Psoas muscle (tissue), 8 donors: ENCODE measurements around the gene SLU7. TPM values are rescaled to one million over a fixed set of nuclear protein-coding genes. Genes with fewer than 3 reads are reported as not detected.

Source experiments
- ATAC-seq, 4 donors: fragments of 200-7000 bp; cut with Tn5 transposase; one replicate each; pipeline ENCODE4 v1.9.1; 2020; ENCODE audit warnings: moderate library complexity in 3 of 4, mild to moderate bottlenecking in 2 of 4
- DNase-seq, 2 donors: peaks; one replicate each; pipeline ENCODE4 v3.0.0-alpha.2; 2020
- H3K27ac ChIP-seq: fragments of 200-600 bp; one replicate; pipeline ENCODE4 v1.8.0; 2022
- H3K27me3 ChIP-seq, 3 donors: fragments of 200-600 bp in 1 of 3; one replicate each; pipeline versions ENCODE4 v1.6.1 to v1.8.0; 2013 to 2022; ENCODE audit warnings: low read length in 2 of 3, mild to moderate bottlenecking in 2 of 3, moderate library complexity in 1 of 3; ENCODE audit not compliant: insufficient read depth in 3 of 3
- H3K36me3 ChIP-seq, 2 donors: fragments of 200-600 bp in 1 of 2; one replicate each; pipeline versions ENCODE4 v1.6.1 to v1.8.0; 2013 to 2022; ENCODE audit warnings: low read depth in 1 of 2, mild to moderate bottlenecking in 1 of 2, moderate library complexity in 1 of 2; ENCODE audit not compliant: insufficient read depth in 1 of 2
- H3K4me1 ChIP-seq: fragments of 200-600 bp; one replicate; pipeline ENCODE4 v1.8.0; 2022
- H3K4me3 ChIP-seq: fragments of 200-600 bp; one replicate; pipeline ENCODE4 v1.8.0; 2022; ENCODE audit warnings: mild to moderate bottlenecking
- H3K9me3 ChIP-seq: fragments of 200-600 bp; one replicate; pipeline ENCODE4 v1.8.0; 2022
- WGBS, 3 donors: extraction: QIAGEN DNeasy Blood & Tissue Kit; methylation state at CpG; one replicate each; pipeline versions ENCODE4 v1.1.6 to v1.1.7; 2013; 5-methylcytosine and 5-hydroxymethylcytosine counted together
- intact Hi-C, 2 donors: fragments of 100-400 bp; cut with DNase I; formaldehyde crosslinking; loops; one replicate each; pipeline versions ENCODE4 v1.11.0 to v1.14.2; 2022
- polyA plus RNA-seq, 3 donors: library from polyadenylated mRNA; stranded (reverse); fragments of 200-250 nt; gene quantifications; one replicate each; pipeline ENCODE4 v1.2.3, GENCODE V29; 2013
- total RNA-seq, 4 donors: library from RNA; stranded (reverse); fragmentation: NEBNext Ultra II Directional in 2 of 4; extraction: Animal tissue kit (Norgen Biotek cat#: 25700) in 2 of 4; gene quantifications; one replicate each; pipeline versions ENCODE4 v1.2.1 to v1.2.4, GENCODE V29; 2021 to 2023
- TF ChIP-seq, protein P1 (sequence below): fragments of 200-600 bp; IDR thresholded peaks from one replicate; pipeline ENCODE4 v1.8.0; 2022; ENCODE audit warnings: antibody characterized with exemption
- donor health status: healthy with polysubstance abuse.
- donor health status: DM: no; HTN: no; CAD: no; lungs with moderate emphysema.
- donor health status: Bipolar disorder and iron deficiency.
- donor health status: healthy.
- donor health status: DM: yes; HTN: yes; CAD: no.
- donor health status: DM: no; HTN: no; CAD: no.
- donor health status: DM: no; HTN: no; CAD: no.
- donor health status: DM: yes; HTN: yes; CAD: no.

SLU7 gene
- total and polyA plus RNA-seq, 7 donors: 18.3 to 76.0 (median 55.8) TPM

DNA sequence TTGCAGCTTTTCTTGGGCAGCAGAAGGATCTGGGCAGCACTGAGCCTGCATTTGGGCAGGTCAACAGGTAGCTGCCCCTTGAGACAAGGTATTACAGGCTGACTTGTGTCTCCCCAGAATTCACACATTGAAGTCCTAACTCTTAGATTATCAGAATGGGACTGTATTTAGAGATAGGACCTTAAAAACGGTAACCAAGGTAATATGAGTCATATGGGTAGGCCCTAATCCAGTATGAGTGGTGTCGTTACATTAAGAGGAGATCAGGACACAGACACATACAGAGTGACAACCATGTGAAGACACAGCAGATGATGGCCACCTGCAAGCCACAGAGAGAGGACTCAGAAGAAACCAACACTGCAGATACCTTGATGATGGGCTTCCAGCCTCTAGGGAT is 51.6 kb downstream of the SLU7 start:
- intact Hi-C loops: no loop called here
- Histone ChIP-seq H3K4me3 (no peak overlapping the region), H3K27me3 (peaks cover 0 to 39% (median 0%) of the 10 kb centered on the region in 3 donors), H3K27ac (no peak overlapping the region), H3K4me1 (peaks cover 7% of the 10 kb centered on the region), H3K36me3 (no peaks in the 10 kb centered on the region), H3K9me3 (no peaks in the 10 kb centered on the region)
- 51 to 68% (median 52%) methylated on average over 2 of the region's 2 CpGs for WGBS, 3 donors
- ATAC-seq (no peak), DNase-seq (no peak)
- TF ChIP-seq, protein P1, sequence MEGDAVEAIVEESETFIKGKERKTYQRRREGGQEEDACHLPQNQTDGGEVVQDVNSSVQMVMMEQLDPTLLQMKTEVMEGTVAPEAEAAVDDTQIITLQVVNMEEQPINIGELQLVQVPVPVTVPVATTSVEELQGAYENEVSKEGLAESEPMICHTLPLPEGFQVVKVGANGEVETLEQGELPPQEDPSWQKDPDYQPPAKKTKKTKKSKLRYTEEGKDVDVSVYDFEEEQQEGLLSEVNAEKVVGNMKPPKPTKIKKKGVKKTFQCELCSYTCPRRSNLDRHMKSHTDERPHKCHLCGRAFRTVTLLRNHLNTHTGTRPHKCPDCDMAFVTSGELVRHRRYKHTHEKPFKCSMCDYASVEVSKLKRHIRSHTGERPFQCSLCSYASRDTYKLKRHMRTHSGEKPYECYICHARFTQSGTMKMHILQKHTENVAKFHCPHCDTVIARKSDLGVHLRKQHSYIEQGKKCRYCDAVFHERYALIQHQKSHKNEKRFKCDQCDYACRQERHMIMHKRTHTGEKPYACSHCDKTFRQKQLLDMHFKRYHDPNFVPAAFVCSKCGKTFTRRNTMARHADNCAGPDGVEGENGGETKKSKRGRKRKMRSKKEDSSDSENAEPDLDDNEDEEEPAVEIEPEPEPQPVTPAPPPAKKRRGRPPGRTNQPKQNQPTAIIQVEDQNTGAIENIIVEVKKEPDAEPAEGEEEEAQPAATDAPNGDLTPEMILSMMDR: no peak

DNA sequence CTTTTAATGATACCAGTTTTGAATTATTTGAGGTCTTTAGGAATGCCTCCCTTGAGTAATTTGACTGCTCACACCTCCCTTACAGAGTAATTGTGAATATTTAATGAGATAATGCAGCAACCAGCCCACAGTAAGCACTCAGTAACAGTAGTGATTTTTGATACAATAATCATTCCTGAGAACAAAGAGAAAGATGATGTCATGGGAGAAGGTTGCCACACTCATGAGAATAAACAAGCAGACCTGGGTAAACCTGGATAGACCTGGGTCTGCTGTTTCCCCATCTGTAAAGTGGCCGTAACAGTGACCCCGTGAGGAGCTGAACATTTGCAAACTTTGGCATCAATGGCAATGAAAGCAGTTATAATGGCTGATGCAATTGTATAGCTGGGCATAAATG is 52.7 kb downstream of the SLU7 start:
- H3K27me3 ChIP-seq: peaks cover 0 to 37% (median 0%) of the 10 kb centered on the region in 3 donors
- no peaks in the 10 kb centered on the region for H3K36me3 ChIP-seq
- H3K9me3 ChIP-seq: no peaks in the 10 kb centered on the region
- ATAC-seq (no peak), DNase-seq (no peak)
- intact Hi-C loops: no loop called here
- WGBS, 3 donors: 87 to 96% (median 94%) methylated on average over 2 of the region's 2 CpGs
- H3K27ac ChIP-seq: no peak overlapping the region
- peaks cover 7% of the 10 kb centered on the region for H3K4me1 ChIP-seq
- no peak overlapping the region for H3K4me3 ChIP-seq
- TF ChIP-seq, protein P1: no peak

DNA sequence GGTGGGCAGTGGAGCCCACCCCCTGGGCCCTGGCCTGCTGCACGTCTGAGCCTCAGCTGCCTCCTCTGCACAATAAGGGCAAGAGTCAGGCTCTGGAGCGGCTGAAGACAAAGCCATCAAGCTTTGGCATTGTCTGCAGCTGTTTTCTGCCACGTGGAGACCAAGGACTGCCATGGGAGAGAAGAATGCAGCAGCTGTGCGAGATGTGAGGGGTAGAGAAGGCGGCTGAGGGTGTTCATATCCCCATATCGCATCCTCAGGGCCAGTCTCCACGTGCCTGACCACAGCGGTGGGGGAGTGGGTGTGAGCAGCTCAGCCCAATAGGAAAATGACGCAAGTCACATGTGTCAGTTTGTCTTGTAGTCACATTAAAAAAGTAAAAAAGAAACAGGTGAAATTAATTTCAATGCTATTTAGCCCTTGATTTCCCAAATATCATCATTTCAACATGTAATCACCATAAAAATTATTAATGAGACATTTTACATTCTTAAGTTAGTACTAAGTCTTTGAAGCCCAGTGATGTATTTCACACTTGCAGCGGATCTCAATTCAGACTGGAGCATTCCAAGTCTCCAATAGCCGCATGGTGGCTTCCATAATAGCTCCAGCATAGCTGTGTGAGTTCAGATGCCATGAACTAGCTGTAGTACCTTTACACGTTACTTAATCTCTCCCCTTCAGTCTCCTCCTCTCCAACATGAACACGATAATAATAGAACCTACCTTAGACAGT is 55.1 kb downstream of the SLU7 start:
- Histone ChIP-seq H3K9me3 (no peaks in the 10 kb centered on the region), H3K27ac (no peak overlapping the region), H3K4me3 (no peak overlapping the region), H3K36me3 (no peaks in the 10 kb centered on the region), H3K27me3 (peaks cover 0 to 14% (median 0%) of the 10 kb centered on the region in 3 donors), H3K4me1 (no peaks in the 10 kb centered on the region)
- 54 to 67% (median 58%) methylated on average over 13 of the region's 13 CpGs for WGBS, 3 donors
- TF ChIP-seq, protein P1: no peak
- no peak for ATAC-seq
- intact Hi-C loops: no loop called here
- DNase-seq: no peak

DNA sequence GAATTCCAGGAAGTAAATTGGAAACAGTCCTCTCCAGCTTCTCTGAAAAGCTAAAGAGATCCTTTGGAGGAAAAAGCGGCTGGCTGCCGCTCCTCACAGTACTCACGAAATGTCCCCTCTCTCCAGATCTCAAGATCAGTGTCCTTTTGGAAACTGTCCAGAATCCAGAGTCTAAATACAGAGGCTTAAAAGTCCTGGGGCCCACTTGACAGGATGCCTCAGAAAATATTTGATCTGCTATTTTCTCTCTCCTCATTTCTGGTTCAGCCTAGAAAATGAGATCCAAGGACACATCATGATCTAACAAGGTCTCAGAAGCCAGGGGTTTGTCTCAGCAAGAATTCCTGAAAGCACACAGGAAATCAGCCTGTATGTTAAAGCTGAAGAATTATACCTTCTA is 55.7 kb downstream of the SLU7 start:
- peaks cover 0 to 8% (median 0%) of the 10 kb centered on the region in 3 donors for H3K27me3 ChIP-seq
- intact Hi-C loops: no loop called here
- ATAC-seq (peak in 1 of 4 donors; percentile 48), DNase-seq (no peak)
- TF ChIP-seq, protein P1: no peak
- H3K4me1 ChIP-seq: peaks cover 3% of the 10 kb centered on the region
- no peak overlapping the region for H3K27ac ChIP-seq
- no peaks in the 10 kb centered on the region for H3K36me3 ChIP-seq
- H3K4me3 ChIP-seq: no peak overlapping the region
- 14 to 43% (median 16%) methylated on average over 3 of the region's 3 CpGs for WGBS, 3 donors
- H3K9me3 ChIP-seq: no peaks in the 10 kb centered on the region
